ENCODE results near the gene GULP1. TPM values are rescaled to one million over a fixed set of nuclear protein-coding genes. Genes with fewer than 3 reads are reported as not detected.

GULP1 gene
- total and polyA plus RNA-seq, 2 of the 4 experiments (the other 2 are of a cell fraction) = 24.4 to 40.1 TPM

DNA sequence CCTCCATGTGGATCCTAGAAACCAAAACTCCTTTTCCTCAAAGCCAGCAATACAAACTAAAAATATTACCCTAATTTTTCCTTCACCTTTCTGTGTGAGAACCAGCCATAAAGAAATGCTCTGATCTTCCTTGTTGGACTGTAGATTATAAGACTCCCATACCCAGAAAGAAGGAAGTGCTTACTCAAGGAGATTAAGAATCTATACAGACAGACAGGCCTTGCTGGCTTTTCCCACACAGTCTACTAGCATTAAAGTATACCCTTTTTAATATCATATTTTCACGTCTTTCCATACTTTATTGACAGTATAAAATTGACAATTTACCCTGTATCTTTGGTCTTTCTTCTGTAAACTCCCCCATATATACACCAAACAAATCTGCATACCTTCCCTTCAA, 139.0 kb downstream of the GULP1 start:
- DNase-seq = no peak
- Histone ChIP-seq H3K56ac (ENCODE audit: extremely low read depth, insufficient read depth, low read length) (no peak overlapping the region), H3K4ac (ENCODE audit: low read depth, low read length) (no peak overlapping the region), H3K4me1 (ENCODE audit: control insufficient read depth, insufficient read depth, low read length) (peaks cover 2% of the 10 kb centered on the region), H2AK5ac (ENCODE audit: low read depth, low read length) (no peak overlapping the region), H3K4me3 (ENCODE audit: insufficient read depth, low read depth, low read length) (no peak overlapping the region), H3K79me1 (ENCODE audit: low read depth in 1 of 2, low read length in 2 of 2) (peaks cover 9 to 42% of the 10 kb centered on the region in 2 experiments), H2BK15ac (ENCODE audit: low read depth, low read length) (no peak overlapping the region), H4K91ac (ENCODE audit: insufficient read depth, low read depth, low read length) (no peak overlapping the region), H4K20me1 (ENCODE audit: insufficient read depth, low read length) (no peaks in the 10 kb centered on the region), H4K8ac (ENCODE audit: low read depth in 2 of 2, low read length in 2 of 2) (no peak overlapping the region), H3K27ac (ENCODE audit: insufficient read depth, low read length) (no peak overlapping the region), H2AK9ac (replicated peaks; ENCODE audit: low read depth, low read length, poor library complexity) (no peak overlapping the region), H3K9me3 (ENCODE audit: control insufficient read depth, insufficient read depth, low read length) (no peaks in the 10 kb centered on the region), H2AFZ (replicated peaks; ENCODE audit: low read length, poor library complexity) (no peak overlapping the region), H3K9ac (ENCODE audit: low read depth, low read length) (no peak overlapping the region), H4K5ac (ENCODE audit: low read depth, low read length) (no peak overlapping the region), H3K14ac (replicated peaks; ENCODE audit: low read depth, low read length) (no peak overlapping the region), H3K9me1 (ENCODE audit: insufficient read depth, low read length) (0 out of 2 replicates have a peak, but pooled peaks cover 4% of the 10 kb centered on the region), H3K23ac (ENCODE audit: low read depth, low read length) (no peak overlapping the region), H3K4me2 (ENCODE audit: low read depth, low read length) (no peak overlapping the region), H3K18ac (ENCODE audit: low read depth, low read length) (no peak overlapping the region), H3K27me3 (ENCODE audit: control insufficient read depth, insufficient read depth, low read length) (no peaks in the 10 kb centered on the region), H2BK5ac (ENCODE audit: low read depth, low read length, poor library complexity, severe bottlenecking) (no peak overlapping the region), H3K36me3 (ENCODE audit: control insufficient read depth, insufficient read depth, low read length) (no peaks in the 10 kb centered on the region), H2BK20ac (ENCODE audit: low read depth, low read length) (no peak overlapping the region), H2BK120ac (ENCODE audit: low read depth, low read length) (no peak overlapping the region)
- dilution Hi-C loops (cut with HindIII; ENCODE audit: low sequenced_read_pairs, unreplicated experiment) = no loop called here
- in situ Hi-C loops (cut with MboI; ENCODE audit: low sequenced_read_pairs) = no loop called here
- 100% methylated on average over 1 of the region's 1 CpG; no CpG with 5 or more reads in 1 of the 2 experiments for WGBS, 2 experiments (ENCODE audit: extremely low coverage in 2 of 2, insufficient read length in 1 of 2)
- TF ChIP-seq RAD21 (IDR thresholded peaks at IDR 0.05; ENCODE audit: low read length) = no peak
- TF ChIP-seq MAFK (IDR thresholded peaks at IDR 0.05; ENCODE audit: low read depth, low read length) = no peak
- TF ChIP-seq, protein P1, sequence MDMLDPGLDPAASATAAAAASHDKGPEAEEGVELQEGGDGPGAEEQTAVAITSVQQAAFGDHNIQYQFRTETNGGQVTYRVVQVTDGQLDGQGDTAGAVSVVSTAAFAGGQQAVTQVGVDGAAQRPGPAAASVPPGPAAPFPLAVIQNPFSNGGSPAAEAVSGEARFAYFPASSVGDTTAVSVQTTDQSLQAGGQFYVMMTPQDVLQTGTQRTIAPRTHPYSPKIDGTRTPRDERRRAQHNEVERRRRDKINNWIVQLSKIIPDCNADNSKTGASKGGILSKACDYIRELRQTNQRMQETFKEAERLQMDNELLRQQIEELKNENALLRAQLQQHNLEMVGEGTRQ (IDR thresholded peaks at IDR 0.05; ENCODE audit: low read depth, low read length) = no peak
- TF ChIP-seq RCOR1 (IDR thresholded peaks at IDR 0.05; ENCODE audit: insufficient replicate concordance, low read length) = no peak
- no peak for TF ChIP-seq FOS (IDR thresholded peaks at IDR 0.05; ENCODE audit: low read depth, low read length)
- no peak for TF ChIP-seq CEBPB (IDR thresholded peaks at IDR 0.05; ENCODE audit: low read depth, low read length)
- TF ChIP-seq, protein P2, sequence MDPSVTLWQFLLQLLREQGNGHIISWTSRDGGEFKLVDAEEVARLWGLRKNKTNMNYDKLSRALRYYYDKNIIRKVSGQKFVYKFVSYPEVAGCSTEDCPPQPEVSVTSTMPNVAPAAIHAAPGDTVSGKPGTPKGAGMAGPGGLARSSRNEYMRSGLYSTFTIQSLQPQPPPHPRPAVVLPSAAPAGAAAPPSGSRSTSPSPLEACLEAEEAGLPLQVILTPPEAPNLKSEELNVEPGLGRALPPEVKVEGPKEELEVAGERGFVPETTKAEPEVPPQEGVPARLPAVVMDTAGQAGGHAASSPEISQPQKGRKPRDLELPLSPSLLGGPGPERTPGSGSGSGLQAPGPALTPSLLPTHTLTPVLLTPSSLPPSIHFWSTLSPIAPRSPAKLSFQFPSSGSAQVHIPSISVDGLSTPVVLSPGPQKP (IDR thresholded peaks at IDR 0.05; ENCODE audit: borderline replicate concordance, low read depth, low read length) = no peak
- no peak for TF ChIP-seq SMC3 (IDR thresholded peaks at IDR 0.05; ENCODE audit: low read depth, low read length)
- TF ChIP-seq, protein P3, sequence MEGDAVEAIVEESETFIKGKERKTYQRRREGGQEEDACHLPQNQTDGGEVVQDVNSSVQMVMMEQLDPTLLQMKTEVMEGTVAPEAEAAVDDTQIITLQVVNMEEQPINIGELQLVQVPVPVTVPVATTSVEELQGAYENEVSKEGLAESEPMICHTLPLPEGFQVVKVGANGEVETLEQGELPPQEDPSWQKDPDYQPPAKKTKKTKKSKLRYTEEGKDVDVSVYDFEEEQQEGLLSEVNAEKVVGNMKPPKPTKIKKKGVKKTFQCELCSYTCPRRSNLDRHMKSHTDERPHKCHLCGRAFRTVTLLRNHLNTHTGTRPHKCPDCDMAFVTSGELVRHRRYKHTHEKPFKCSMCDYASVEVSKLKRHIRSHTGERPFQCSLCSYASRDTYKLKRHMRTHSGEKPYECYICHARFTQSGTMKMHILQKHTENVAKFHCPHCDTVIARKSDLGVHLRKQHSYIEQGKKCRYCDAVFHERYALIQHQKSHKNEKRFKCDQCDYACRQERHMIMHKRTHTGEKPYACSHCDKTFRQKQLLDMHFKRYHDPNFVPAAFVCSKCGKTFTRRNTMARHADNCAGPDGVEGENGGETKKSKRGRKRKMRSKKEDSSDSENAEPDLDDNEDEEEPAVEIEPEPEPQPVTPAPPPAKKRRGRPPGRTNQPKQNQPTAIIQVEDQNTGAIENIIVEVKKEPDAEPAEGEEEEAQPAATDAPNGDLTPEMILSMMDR (conservative IDR thresholded peaks at IDR 0.05; ENCODE audit: low read depth, low read length) = no peak
- no peak for TF ChIP-seq CHD1 (IDR thresholded peaks at IDR 0.05; ENCODE audit: low read depth, low read length)
- TF ChIP-seq NFE2L2 (IDR thresholded peaks at IDR 0.05; ENCODE audit: low read depth, low read length) = no peak
- no peak for TF ChIP-seq MAZ (IDR thresholded peaks at IDR 0.05; ENCODE audit: borderline replicate concordance, low read depth, low read length)
- no peak for TF ChIP-seq POLR2A (IDR thresholded peaks at IDR 0.05; ENCODE audit: low read depth, low read length)
- TF ChIP-seq MXI1 (IDR thresholded peaks at IDR 0.05; ENCODE audit: borderline replicate concordance, low read depth, low read length) = no peak
- no peak for TF ChIP-seq RFX5 (IDR thresholded peaks at IDR 0.05; ENCODE audit: low read depth, low read length)
- TF ChIP-seq BHLHE40 (IDR thresholded peaks at IDR 0.05; ENCODE audit: low read depth, low read length) = no peak
- ChIA-PET POLR2A (ENCODE audit: unreplicated experiment) (no interaction called here), CTCF (no interaction called here)
- intact Hi-C loops (cut with micrococcal nuclease) = no loop called here
- ATAC-seq (ENCODE audit: low read depth) = no peak
- no TSS peak for BruUV-seq (replicated peaks)
